ENCODE data around the gene ENOSF1.

- TF ChIP-seq POLR2A (IDR thresholded peaks at IDR 0.05; ENCODE audit: low read depth, low read length) (no peak), POLR2AphosphoS5 (IDR thresholded peaks at IDR 0.05; ENCODE audit: low read depth, low read length) (no peak)
Observed at GRCh38 chr18:673317-673716, 39.1 kb downstream of the ENOSF1 start.

Measured in GM12892 (cell line).